ACC112 (cell line): ENCODE measurements around the gene CDH22.

Experiments
- H2AFZ ChIP-seq: fragments of 200-600 bp; sonication (generic); one replicate; pipeline ENCODE4 v1.6.0; 2017; ENCODE audit warnings: antibody characterized with exemption, low read length; ENCODE audit not compliant: unreplicated experiment
- H3K27ac ChIP-seq: fragments of 200-600 bp; sonication (generic); 2 replicates; pipeline ENCODE4 v1.5.1; 2014; ENCODE audit warnings: low read depth, mild to moderate bottlenecking, antibody characterized with exemption, low read length, moderate library complexity
- H3K27me3 ChIP-seq: fragments of 200-600 bp; sonication (generic); 2 replicates; pipeline ENCODE4 v1.6.1; 2014; ENCODE audit warnings: mild to moderate bottlenecking, antibody characterized with exemption, low read length, moderate library complexity, mixed read lengths; ENCODE audit not compliant: insufficient read depth
- H3K36me3 ChIP-seq: fragments of 200-600 bp; sonication (generic); 2 replicates; pipeline ENCODE4 v1.6.1; 2016; ENCODE audit warnings: mild to moderate bottlenecking, antibody characterized with exemption, low read length, moderate library complexity, mixed read lengths; ENCODE audit not compliant: insufficient read depth
- H3K4me1 ChIP-seq: fragments of 200-600 bp; sonication (generic); one replicate; pipeline ENCODE4 v1.6.1; 2016; ENCODE audit warnings: low read length, mixed read lengths; ENCODE audit not compliant: insufficient read depth, unreplicated experiment, control insufficient read depth
- H3K4me3 ChIP-seq: fragments of 200-600 bp; sonication (generic); 2 replicates; pipeline ENCODE4 v1.5.1; 2014; ENCODE audit warnings: mild to moderate bottlenecking, low read depth, low read length
- H3K79me2 ChIP-seq: fragments of 200-600 bp; sonication (generic); one replicate; pipeline ENCODE4 v1.6.0; 2016; ENCODE audit warnings: low read length; ENCODE audit not compliant: control insufficient read depth, unreplicated experiment, insufficient read depth

CDH22 gene

DNA sequence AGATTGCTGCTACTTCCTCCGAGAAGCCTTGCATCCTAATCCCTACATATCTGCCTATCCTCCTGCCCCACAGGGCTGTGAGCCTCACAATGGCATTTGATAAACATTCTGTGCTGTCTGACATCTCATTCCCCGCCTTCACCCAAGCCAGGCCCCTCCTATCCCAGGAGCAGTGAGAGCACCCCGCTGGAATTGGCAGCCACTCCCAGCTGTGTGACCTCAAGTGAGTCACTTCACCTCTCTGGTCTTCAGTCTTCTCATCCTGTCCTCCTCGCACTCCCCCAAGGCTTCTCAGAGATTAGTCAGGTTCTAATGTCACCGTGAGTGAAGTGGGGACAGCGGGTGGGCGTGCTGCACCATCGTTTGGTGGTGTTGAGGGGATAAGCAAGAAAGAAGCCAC is 81.7 kb downstream of the CDH22 start:
- Histone ChIP-seq H2AFZ (no peak overlapping the region), H3K79me2 (no peaks in the 10 kb centered on the region), H3K27ac (no peak overlapping the region), H3K27me3 (peaks cover 28% of the 10 kb centered on the region), H3K36me3 (no peaks in the 10 kb centered on the region), H3K4me1 (peaks cover 7% of the 10 kb centered on the region), H3K4me3 (no peak overlapping the region)

DNA sequence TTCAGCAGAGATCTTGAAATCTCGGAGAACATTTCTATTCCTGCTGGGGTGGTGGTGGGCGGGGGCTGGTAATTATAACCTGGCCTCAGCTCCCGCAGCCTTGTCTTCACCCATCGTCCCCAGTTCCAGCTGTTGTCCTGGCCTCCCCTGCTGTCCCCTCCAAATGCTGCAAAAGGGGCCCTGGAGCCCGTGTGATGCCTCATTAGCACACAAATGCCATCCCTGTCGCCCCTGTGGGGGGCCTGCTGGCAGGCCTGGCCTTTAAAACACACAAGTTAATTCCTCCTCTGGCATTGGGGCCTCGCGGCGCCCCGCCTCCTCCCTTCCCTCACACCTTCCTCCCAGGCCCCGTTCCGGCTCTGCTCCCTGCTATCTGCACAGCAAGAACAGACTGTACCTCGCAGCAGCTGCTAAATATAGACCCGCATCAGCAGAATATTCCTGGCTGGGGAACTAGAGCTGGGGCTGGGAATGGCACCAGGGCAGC is 85.7 kb downstream of the CDH22 start:
- Histone ChIP-seq H3K36me3 (no peaks in the 10 kb centered on the region), H3K79me2 (no peaks in the 10 kb centered on the region), H2AFZ (no peak overlapping the region), H3K27ac (no peak overlapping the region), H3K27me3 (peaks cover 40% of the 10 kb centered on the region), H3K4me3 (no peak overlapping the region), H3K4me1 (peaks cover 7% of the 10 kb centered on the region)

DNA sequence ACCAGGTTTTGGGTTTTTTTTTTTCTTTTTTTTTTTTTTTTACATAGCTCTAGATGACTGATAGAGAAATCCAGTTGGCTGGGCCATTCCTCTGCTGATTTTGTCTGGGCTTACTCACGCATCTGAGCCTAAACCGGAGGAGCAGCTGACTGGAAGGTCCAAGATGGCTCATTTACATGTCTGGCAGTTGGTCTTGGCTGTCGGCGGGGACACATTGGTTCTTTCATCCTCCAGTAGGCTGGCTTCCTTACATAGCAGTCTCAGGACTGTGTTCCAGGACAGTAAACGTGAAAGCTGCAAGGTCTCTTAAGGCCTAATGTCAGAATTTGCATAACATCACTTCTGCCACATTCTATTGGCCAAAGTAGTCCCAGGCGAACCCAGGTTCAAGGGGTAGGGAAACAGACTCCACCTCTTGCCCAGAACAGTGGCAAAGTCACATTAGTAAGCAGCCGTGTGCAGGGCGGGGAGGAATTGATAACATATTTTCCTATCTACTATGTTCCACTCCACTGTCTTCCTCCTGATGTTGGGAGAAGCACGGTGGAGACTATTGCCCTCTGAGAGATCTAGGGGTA is 87.0 kb downstream of the CDH22 start:
- Histone ChIP-seq H3K4me3 (no peak overlapping the region), H3K79me2 (no peaks in the 10 kb centered on the region), H3K27me3 (peaks cover 40% of the 10 kb centered on the region), H3K4me1 (peaks cover 1% of the 10 kb centered on the region), H3K36me3 (no peaks in the 10 kb centered on the region), H2AFZ (no peak overlapping the region), H3K27ac (no peak overlapping the region)

DNA sequence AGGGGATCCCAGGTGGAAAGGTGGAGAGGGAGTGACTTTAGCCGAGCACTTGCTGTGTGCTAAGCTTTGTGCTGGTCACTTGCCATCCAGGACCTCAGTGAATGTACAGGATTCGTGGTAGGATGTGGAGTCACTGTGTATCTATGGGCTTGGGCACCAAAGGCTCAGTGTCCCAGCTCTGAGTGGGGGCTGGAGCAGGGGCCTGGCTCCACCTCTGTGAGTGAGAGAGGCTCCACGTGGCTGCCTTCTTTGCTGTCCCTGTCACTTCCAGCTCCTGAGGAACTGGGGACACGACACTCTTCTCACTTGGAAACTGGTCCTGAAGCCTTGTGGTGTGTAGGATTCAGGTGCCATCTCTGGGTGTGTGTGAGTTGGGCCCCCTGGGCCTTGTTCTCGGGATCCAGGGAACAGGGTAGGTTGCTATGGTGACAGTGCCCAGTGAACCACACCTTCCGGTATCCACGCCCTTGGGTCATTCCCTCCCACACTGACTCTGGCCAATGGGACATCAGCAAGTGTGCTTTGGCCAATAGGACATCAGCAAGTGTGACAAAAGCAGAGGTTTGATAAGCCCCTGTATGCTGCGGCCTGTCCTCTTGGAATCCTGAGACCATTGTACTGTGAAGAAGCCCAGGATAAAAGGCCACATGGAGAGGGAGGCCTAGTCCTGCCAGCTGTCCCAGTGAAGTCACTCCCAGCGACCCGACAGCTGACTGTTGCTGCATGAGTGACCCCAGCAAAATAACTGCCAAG is 87.7 kb downstream of the CDH22 start:
- Histone ChIP-seq H3K4me1 (peaks cover 8% of the 10 kb centered on the region), H3K79me2 (no peaks in the 10 kb centered on the region), H3K27ac (no peak overlapping the region), H3K27me3 (peaks cover 37% of the 10 kb centered on the region), H3K4me3 (no peak overlapping the region), H2AFZ (no peak overlapping the region), H3K36me3 (no peaks in the 10 kb centered on the region)

DNA sequence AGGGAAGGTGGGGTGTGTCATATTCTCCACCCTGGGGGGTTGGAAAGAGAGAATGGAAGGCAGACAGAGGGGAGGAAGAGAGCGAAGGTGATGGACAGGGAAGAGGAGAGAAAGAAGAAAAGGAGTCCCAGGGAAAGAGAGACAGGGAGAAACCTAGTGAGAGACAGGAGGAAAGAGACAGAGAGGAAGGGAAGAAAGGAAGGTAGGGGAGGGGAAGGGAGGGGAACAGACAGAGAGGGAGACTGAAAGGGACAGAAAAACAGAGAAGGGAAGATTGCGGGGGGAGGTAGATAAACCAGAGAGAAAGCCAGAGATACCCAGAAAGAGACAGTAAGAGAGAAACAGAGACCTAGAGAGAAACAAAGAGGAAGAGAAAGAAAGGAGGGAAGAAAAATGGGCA is 88.4 kb downstream of the CDH22 start:
- peaks cover 15% of the 10 kb centered on the region for H3K4me1 ChIP-seq
- H3K79me2 ChIP-seq = no peaks in the 10 kb centered on the region
- H3K4me3 ChIP-seq = no peak overlapping the region
- no peaks in the 10 kb centered on the region for H3K36me3 ChIP-seq
- H3K27me3 ChIP-seq = peaks cover 30% of the 10 kb centered on the region
- no peak overlapping the region for H3K27ac ChIP-seq
- no peak overlapping the region for H2AFZ ChIP-seq

DNA sequence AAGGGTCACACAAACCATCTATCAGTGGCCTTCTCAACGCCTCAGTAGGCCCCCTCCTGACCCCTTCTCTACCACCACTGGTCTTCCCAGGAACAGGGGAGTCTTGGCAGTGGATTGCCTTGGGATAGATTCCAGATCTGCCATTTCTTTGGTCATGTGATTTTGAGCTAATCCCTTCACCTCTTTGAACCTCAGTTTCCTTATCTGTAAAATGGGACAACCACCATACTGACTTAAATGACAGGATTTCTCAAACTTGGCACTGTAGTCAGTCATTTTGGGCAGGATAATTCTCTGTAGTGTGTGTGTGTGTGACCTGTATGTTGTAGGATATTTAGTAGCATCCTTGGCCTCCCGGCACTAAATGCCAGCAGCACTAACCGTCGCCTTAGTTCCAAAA is 89.1 kb downstream of the CDH22 start:
- no peak overlapping the region for H2AFZ ChIP-seq
- peaks cover 22% of the 10 kb centered on the region for H3K4me1 ChIP-seq

DNA sequence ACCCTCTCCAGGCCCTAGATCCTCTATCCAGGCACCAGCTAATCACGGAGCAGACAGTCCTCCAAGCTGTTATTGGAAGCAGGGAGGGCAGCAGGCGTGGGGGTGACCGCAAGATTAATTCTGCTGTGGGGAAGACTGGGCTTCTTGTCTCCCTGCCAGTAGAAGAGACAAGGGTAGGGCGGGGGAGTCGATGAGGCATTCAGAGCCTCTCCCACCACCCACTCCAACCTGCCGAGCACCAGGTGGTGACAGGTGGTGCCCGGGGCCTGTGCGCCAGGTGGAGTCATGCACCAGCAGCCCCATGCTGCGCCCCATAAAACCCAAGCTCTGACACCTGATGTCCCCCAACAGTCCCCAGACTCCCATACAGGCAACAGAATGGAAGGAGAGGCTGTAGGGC is 89.6 kb downstream of the CDH22 start:
- Histone ChIP-seq H3K79me2 (no peaks in the 10 kb centered on the region), H3K4me1 (peaks cover 22% of the 10 kb centered on the region), H3K36me3 (no peaks in the 10 kb centered on the region), H3K4me3 (no peak overlapping the region), H3K27ac (no peak overlapping the region), H3K27me3 (peaks cover 19% of the 10 kb centered on the region), H2AFZ (no peak overlapping the region)

More for the DNA sequence above, 89.1 kb downstream of the CDH22 start:
- no peaks in the 10 kb centered on the region for H3K79me2 ChIP-seq
- peaks cover 23% of the 10 kb centered on the region for H3K27me3 ChIP-seq
- H3K4me3 ChIP-seq = no peak overlapping the region
- H3K27ac ChIP-seq = no peak overlapping the region
- H3K36me3 ChIP-seq = no peaks in the 10 kb centered on the region

DNA sequence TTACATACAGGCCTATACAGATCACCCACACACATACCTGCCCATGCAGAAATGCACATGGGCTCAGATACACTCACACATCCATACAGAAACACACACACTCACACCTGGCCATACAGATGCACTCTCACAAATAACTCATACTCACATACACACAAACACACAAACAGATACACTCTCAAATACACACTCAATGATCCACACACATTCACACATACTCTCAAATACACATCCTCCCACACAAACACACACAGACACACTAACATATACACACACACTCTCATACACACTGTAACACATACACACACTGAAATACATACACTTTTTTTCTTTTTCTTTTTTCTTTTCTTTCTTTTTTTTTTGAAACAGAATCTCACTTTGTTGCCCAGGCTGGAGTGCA is 90.7 kb downstream of the CDH22 start:
- Histone ChIP-seq H3K4me3 (no peak overlapping the region), H2AFZ (no peak overlapping the region), H3K27ac (no peak overlapping the region), H3K27me3 (peaks cover 15% of the 10 kb centered on the region), H3K4me1 (peaks cover 22% of the 10 kb centered on the region), H3K36me3 (no peaks in the 10 kb centered on the region), H3K79me2 (no peaks in the 10 kb centered on the region)

DNA sequence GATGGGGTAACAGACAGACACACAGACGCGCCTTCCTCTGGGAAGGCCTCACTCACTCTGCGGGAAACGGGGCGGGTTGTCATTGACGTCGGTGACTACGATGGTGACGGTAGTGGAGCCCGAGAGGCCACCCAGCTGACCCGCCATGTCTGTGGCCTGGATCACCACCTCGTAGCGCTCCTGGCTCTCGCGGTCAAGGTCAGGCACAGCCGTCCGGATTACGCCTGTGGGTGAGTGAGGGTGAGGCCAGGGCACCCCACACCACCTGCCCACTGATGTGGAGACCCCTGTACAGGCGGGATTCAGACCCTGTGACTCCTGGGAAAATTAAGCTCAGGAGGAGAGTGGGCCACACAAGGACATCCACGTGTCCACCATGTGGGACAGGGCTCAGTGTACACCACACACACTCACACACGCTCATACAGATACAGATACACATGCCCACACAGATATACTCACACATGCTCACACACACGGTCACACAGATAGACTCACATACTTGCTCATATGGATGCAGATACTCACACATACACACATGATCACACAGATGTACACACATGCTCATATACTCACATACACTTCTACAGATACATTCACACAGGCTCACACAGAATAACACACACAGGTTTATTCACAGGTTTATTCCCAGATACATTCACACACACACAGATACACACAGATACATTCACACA is 91.4 kb downstream of the CDH22 start:
- Histone ChIP-seq H3K27ac (no peak overlapping the region), H2AFZ (no peak overlapping the region), H3K4me3 (no peak overlapping the region), H3K36me3 (no peaks in the 10 kb centered on the region), H3K27me3 (peaks cover 22% of the 10 kb centered on the region), H3K4me1 (peaks cover 22% of the 10 kb centered on the region), H3K79me2 (no peaks in the 10 kb centered on the region)

DNA sequence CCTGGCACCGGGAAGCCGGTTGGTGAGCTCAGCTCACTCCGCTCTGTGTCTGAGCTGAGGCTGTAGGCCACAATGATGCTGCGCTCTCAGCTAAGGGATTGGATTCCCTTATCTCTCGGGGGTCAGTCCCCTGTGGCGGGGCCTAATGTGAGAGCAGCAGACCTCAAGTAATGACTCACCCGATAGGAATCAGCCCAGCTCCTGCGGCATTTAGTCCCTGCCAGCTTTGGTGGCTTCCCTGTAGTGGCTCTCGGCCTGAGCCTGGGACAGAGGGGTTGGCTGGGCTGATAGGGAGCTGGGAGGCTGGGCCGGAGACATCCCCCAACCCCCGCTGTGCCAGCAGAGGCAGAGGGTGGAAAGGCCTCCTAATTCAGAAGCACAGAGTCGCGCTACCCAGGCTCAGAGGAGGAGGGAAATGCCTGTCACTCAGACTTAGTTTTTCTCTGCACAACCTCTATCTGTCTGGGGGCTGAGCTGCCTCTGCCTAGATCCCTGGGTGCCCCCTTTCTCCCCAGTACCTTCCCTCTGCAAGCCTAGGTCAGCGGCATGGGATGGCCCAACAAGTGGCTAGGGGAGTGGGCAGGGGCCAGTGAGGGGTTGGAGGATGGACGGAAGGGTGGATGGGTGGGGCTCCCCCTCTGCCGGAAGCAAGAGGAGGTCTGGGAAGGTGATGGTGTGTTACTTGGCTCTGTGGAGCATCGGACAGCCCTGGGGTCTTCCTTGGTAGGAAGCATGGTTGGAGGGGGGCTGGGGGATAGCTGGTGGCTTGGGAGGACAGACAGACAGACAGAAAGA is 92.2 kb downstream of the CDH22 start:
- H3K4me3 ChIP-seq = no peak overlapping the region
- no peaks in the 10 kb centered on the region for H3K79me2 ChIP-seq
- no peak overlapping the region for H2AFZ ChIP-seq
- H3K27me3 ChIP-seq = peaks cover 30% of the 10 kb centered on the region
- no peaks in the 10 kb centered on the region for H3K36me3 ChIP-seq
- peaks cover 22% of the 10 kb centered on the region for H3K4me1 ChIP-seq
- H3K27ac ChIP-seq = no peak overlapping the region
